Erythroblast (primary cell): ENCODE data around the gene C22orf42.
A peak's percentile ranks its signal among the peaks of the same experiment; 100 is the strongest.

Experiments used
- GATA1 ChIP-seq: IDR thresholded peaks from 2 replicates; pipeline ENCODE4 v1.6.1; 2011; ENCODE audit warnings: low read depth, mild to moderate bottlenecking, control low read depth, low read length, moderate library complexity
- POLR2A ChIP-seq: IDR thresholded peaks from 2 replicates; pipeline ENCODE4 v1.6.1; 2011; ENCODE audit warnings: mild to moderate bottlenecking, low read length

DNA sequence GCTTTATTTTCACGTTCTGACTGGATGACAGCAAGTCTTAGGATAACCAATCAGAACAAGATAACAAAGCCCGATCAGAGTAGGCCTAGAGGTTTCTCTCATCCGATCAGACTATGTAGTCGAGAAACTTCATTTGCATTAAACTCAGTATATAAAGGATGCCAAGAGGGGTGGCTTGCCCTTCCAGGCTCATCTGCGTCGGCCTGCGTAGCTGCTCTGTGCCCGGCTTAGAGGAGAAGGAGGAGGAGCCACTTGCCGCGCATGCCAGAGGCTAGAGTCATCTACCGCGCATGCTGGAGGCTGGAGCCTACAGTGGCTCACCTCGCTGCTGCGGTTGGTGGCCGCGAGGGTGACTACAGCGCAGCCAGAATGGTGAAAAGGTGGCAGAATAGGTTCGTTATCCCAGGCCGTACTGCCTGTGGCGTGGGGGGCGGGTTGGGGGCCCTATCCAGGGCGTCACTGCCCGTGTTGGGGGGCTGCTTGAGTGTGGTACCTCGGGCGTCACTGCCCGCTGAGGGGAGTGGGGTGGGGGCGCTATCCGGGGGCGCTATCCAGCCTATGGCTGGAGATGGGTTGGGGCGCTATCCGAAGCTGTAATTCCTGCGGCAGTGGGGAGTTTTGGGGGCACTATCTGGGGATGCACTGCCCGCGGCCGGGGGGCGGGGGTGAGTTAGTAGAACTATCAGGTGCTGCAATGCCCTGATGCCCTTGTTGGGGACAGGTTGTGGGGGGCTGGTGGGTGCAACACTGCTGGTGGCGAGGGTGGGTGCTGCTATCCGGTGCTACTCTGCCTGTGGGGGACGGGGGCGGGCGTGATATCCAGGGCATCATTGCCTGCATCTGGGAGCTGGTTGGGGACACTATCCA is 46.0 kb upstream of the C22orf42 start, which contains the start of gene RFPL2:
- TF ChIP-seq POLR2A (peak; percentile 43), GATA1 (no peak)
